GM12892 (cell line): ENCODE data around the gene DTNBP1.

Experiments
- POLR2AphosphoS5 ChIP-seq: IDR thresholded peaks from 2 replicates; pipeline ENCODE4 v1.6.1; 2011; ENCODE audit warnings: low read depth, low read length, control low read depth
- TAF1 ChIP-seq: IDR thresholded peaks from 2 replicates; pipeline ENCODE4 v1.6.1; 2011; ENCODE audit warnings: low read depth, mild to moderate bottlenecking, control low read depth, low read length, borderline replicate concordance

GRCh38 chr6:15524861-15525401 lies 137.9 kb downstream of the DTNBP1 start:
- TF ChIP-seq TAF1 = no peak
- no peak for TF ChIP-seq POLR2AphosphoS5
